Astrocyte of the cerebellum (primary cell): ENCODE data around the gene EXOC1L.

Experiments used
- DNase-seq: peaks from one replicate; pipeline ENCODE4 v3.0.0-alpha.2; 2011; ENCODE audit warnings: low read depth
- H3K4me3 ChIP-seq: 2 replicates; pipeline ENCODE4 v1.5.1; 2011; ENCODE audit warnings: mild to moderate bottlenecking, low read depth, low read length, moderate library complexity
- CTCF ChIP-seq: IDR thresholded peaks from 2 replicates; pipeline ENCODE4 v1.5.1; 2012; ENCODE audit warnings: low read length, low read depth, moderate library complexity, mild to moderate bottlenecking; ENCODE audit errors: missing control alignments
- in situ Hi-C: cut with HindIII; loops from 2 replicates; pipeline ENCODE4 v1.10.0; 2017; ENCODE audit warnings: low sequenced_read_pairs

EXOC1L gene

GRCh38 chr4:55864577-55865223, 45.1 kb downstream of the EXOC1L start:
- TF ChIP-seq CTCF: no peak
- H3K4me3 ChIP-seq: no peak overlapping the region
- in situ Hi-C loops: no loop called here
- no peak for DNase-seq

- in situ Hi-C loops: no loop called here
- no peak for TF ChIP-seq CTCF
- DNase-seq: peak; percentile 9
- H3K4me3 ChIP-seq: no peak overlapping the region
Measured at GRCh38 chr4:55865228-55865806, 45.7 kb downstream of the EXOC1L start.

- TF ChIP-seq CTCF: no peak
- peak; percentile 89 for DNase-seq
Measured at GRCh38 chr4:55866290-55866907, 46.8 kb downstream of the EXOC1L start.

GRCh38 chr4:55866973-55867574, 47.5 kb downstream of the EXOC1L start:
- TF ChIP-seq CTCF: peak; percentile 79
- peak; percentile 41 for DNase-seq
- no peak overlapping the region for H3K4me3 ChIP-seq
- in situ Hi-C loops: no loop called here

More at GRCh38 chr4:55866290-55866907, 46.8 kb downstream of the EXOC1L start:
- in situ Hi-C loops: no loop called here
- H3K4me3 ChIP-seq: no peak overlapping the region

GRCh38 chr4:55868581-55869090, 49.0 kb downstream of the EXOC1L start:
- no peak overlapping the region for H3K4me3 ChIP-seq
- in situ Hi-C loops: no loop called here
- no peak for TF ChIP-seq CTCF
- DNase-seq: no peak

- TF ChIP-seq CTCF: no peak
- in situ Hi-C loops: no loop called here
- H3K4me3 ChIP-seq: no peak overlapping the region
- no peak for DNase-seq
Measured at GRCh38 chr4:55871299-55871800, 51.8 kb downstream of the EXOC1L start.
